Activated naive CD4-positive, alpha-beta T cell treated with Interleukin-2 at 50 U/mL for 16 hours (primary cell): ENCODE results near the gene MYNN.
"Not testable (repeated sequence)": the region's sequence is repeated elsewhere in the genome, so short reads cannot be mapped to it uniquely, and the experiment has no call there.

Experiments
- DNase-seq: peaks from one replicate; pipeline ENCODE4 v3.0.0-alpha.2; 2020

The MYNN gene

DNA sequence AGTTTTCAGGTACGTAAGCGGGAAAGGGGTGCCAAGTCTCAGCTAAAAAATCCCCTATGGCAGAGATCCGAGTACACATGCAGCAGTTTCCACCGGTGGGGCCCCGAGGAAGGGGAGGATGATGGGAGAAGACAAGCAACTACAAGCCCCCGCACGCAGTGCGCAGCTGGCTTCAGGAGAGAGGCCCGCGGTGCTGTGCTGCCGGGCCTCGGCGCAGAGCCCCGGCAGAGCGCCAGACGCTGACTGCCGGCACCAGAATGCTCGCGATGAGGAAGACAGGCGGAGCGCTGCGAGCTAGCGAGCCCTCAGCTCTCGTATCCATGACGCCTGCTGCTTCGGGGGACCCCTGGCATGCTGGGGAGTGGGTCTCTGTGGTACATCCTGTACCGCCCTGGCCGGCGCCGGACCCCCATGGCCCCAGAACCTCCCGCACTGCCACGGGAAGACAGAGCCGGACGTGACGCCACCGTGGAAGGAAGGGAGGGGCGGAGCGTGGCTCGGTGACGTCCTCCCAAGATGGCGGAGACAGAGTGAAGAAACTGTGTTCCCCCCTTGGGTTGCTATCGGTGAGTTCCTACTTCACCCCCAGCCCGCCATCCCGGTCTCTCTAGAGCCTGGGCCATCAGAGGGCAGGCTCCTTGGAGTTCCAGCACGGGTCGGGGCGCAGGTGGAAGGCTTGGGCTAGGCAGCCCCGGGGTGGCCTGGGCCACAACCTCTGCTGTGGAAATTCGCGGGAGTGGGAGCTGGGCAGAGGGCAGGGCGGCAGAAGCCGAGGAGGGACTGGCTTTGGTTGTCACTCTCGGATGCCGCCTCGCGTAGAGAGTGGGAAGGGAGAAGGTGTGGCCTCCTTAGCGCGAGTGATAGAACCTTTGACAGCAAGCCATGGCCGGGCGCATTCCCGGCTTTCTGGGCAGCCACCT is at the start of gene MYNN:
MYNN (plus strand) TSS at position 500 of the 920 bp plus-strand sequence. CDS start 900 bp downstream, outside the sequence.
- peak; percentile 93 for DNase-seq

DNA sequence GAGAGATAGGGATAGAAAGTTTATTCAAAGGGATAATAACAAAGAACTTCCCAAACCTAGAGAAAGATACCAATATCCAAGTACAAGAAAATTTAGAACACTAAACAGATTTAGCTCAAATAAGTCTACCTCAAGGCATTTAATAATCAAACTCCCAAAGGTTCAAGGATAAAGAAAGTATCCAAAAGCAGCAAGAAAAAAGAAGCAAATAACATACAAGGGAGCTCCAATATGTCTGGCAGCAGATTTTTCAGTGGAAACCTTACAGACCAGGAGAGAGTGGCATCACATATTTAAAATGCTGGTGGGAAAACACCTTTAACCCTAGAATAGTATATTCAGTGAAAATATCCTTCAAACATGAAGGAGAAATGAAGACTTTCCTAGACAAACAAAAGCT is 41.3 kb upstream of the MYNN start:
- DNase-seq: not testable (repeated sequence)

DNA sequence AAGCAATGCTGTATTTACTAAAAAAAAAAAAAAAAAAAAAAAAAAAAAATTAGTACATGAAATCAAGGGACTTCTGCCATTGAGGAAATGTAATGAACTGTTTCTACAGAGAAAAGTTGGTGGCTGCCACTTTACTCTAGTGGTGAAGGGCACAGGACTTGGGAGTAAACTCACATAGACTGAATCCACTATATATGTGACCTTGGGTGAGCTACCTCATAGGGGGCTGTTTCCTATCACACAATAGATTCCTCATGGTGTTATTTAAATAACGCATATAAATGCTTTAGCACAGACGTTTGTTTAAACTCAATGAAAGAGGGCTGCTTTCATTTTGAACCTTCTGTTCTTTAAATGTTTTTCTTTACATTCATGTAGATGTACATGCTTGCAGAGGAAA is 34.1 kb upstream of the MYNN start:
- DNase-seq: no peak

DNA sequence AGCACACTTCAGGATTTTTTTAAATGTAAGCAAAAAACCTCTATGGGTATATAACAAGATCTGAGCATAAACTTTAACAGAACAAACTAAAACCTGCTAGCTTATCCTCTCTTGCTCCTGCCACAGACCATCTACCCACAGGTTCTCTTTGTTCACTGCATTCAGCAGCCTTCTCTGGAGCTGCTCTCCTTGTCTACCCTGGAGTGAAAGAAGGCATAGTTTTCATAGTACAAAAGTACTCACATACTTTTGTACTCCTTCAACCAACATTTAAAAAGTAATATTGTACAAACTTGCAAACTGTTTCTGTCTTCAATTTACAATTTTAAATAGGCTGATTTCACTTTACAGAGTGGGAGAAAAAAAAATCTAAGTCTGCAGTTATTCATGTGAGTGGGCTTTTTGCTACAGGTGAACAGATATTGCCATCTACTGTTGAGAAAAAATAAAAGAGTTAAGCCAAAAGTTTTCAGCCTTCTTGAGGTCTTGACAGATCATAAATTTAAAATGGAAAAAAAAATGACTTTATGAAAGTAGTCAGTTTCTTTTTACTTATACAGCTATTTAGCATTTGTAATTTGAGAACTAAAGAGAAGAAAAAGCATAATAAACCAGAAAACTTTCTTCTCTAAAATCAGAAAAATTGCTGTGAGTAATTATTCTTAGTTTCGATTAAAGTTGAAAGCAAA is 28.7 kb upstream of the MYNN start:
- DNase-seq: no peak

DNA sequence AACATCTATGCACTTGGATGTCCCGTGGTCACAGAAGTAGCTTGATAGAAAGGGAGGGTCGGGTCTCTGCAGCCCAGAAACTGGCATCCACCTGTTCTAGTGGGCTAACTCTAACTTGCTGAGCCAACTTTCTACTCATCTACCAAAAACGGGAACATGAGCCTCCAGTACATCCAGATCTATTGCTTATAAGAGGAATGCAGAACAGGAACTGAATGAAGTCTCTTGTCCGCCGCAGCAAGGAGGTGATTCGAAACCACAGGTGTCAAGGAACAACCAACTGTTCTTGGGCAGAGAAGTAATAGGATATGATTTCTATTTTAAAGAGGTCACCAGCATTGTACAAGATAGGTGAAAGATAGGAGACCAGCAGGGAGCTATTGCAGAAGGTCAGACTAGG is 26.3 kb upstream of the MYNN start:
- no peak for DNase-seq

DNA sequence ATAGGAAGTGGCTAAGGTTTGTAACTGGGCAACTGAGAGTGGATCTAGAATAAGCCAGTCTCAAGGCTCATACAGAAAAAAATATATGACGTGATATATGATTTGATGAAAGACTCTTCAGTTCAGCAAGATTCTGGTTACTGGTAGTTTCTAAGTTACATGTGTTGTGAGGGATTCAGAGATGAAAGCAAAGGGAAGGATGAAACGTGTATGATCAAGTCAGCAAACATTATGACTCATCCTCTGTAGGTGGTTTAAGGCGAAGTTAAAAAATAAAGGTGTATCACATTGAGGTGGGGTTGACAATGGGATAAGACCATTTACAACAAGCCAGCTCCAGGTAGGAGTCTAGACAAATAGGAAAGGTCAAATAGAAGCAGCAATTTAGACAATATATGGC is 24.5 kb upstream of the MYNN start:
- no peak for DNase-seq

DNA sequence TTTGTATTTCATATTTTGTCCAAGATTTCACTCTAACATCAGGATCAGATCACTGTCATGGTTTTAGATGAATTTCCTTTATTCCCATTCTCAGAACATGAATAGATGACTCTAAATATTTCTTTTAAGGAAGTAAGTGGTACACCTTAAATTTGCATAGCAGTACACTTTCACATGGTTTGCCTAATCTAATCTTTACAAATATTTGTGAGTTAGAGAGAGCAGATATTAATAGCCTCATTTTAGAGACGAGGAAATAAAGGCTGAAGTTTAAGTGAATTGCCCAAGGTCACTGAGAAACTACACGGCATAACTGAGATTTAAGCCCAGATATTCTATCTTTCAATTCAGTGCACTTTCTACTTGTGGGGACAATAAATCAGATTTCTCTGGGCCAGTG is 22.5 kb upstream of the MYNN start:
- DNase-seq: no peak

DNA sequence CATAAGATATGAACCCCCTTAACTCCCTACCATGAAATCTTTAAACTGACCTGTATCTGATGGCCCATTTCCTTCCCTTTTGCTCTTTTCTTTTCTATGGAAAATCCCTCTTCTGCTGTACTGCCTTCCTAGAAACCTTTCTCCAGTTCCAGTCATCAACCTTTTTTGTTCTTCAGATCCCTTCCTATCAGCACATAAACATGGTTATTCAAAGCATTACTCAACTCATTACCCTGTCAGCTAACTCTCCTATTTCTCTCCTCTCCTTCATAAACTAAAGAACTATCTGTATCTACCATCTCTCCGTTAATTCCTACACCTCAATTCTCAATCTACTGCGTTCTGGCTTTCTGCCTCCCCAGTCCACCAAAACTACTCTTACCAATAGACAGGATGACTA is 21.3 kb upstream of the MYNN start:
- DNase-seq: no peak

DNA sequence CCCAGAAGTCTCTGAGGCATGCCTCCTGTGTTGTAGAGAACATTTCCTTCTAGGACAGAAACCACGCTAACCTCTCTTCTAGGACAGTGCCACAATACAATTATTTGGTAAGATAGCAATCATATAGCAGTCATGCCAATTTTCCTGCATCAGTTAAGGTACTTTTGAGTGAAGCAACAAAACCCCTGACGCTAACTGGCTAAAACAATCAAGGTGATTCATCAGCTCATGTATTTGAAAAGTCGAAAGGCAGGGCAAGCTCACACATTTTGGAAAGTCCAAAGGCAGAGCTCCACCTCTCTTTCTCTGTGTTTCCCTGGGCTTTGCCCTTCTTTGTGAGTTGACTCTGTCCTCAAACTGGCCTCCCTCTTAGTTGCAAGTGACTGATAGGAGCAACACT is 18.5 kb upstream of the MYNN start:
- no peak for DNase-seq

DNA sequence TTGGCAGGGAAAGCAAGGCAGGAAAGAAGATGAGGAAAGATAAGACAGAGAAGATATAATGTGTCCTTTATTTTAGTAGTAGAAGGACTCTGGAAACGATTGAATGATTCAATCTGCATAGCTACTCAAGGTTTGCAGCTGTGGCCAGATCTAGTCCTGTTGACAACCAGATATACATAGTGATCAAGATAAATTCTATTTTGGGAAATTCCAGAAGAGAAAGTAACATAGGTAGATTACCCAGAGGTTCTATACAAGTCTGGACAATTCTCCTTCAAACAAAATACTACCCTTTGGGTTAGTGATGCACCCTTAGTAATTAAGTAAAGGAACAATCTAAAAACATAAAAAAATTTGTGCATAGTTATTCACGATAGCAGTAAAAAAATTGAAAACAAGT is 17.7 kb upstream of the MYNN start:
- no peak for DNase-seq

DNA sequence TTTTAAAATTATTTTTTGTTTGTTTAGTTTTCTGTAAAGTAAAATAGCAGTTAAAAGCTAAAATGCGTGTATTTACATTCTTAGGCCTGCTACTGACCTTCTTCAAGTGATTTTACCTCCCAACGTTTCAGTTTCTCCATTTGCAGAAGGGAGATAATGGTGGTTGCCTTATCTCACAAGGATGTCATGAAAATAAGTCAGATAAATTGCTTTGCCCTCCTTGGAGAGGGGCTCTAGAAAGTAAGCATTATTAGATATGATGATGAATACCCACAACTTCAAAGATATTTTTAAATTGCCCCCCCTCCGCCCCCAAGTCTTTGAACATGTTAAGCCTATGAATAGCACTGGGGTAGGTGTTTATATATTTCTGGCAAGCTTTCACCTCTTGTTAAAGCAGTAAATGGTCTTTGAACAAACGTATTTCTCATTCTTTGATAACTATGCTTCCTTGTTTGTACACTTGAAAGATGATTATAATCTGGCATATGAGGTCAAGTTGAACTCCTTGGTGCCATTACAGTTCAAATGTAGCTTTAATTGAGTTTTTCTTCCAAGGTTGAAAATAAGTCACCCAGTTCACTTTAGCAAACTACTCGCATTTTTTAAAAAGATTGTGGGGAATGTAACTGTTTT is 14.7 kb upstream of the MYNN start:
- no peak for DNase-seq

DNA sequence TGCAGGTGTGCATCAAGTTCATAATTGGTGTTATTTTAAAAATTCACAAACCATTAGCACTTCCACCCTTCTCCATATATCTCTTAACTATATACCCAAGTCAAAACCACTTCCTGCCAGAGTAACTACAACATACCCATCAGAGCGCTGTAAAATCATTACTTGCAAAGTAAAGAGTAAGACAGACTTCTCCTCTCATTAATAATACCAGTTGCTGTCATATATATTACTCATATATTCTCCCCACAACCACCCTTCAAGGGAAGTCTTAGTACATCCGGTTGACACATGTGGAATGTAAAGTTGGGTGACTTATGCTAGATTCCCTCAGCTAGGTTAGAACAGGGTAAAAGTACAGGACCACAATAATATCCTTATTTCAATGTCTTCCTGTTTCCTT is 13.9 kb upstream of the MYNN start:
- DNase-seq: no peak

DNA sequence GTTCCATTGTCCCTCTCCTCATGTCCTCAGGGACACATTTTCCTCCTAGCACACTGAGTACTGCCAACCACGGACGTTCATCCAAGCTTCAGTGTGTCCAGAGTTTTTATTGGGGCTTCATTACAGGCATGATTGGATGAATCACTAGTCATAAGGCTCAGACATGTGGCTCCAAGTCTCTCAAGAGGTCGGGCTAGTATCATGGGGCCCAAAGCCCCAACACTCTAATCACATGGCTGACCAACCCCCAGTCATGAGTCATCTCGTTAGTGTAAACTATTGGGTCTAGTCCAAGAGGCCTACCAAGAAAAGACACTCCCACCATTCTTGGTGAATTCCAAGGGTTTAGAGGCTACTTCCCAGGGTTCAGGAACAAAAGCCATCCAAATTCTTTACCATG is 12.7 kb upstream of the MYNN start:
- DNase-seq: no peak

DNA sequence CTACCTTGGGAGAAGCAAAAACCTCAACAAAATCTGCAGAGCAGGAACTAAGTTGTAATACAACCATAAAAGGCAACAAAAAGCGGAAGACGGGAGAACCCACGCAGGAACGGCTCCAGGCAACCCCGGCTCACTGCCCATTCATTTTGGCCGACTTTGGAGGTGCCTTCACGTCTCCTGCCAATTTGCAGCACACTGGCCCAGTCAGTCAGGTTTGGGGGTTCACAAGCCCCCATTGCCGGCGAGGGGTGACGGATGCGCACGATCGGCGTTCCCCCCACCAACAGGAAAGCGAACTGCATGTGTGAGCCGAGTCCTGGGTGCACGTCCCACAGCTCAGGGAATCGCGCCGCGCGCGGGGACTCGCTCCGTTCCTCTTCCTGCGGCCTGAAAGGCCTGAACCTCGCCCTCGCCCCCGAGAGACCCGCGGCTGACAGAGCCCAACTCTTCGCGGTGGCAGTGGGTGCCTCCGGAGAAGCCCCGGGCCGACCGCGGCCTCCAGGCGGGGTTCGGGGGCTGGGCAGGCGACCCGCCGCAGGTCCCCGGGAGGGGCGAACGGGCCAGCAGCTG is 8.8 kb upstream of the MYNN start:
- peak; percentile 59 for DNase-seq

DNA sequence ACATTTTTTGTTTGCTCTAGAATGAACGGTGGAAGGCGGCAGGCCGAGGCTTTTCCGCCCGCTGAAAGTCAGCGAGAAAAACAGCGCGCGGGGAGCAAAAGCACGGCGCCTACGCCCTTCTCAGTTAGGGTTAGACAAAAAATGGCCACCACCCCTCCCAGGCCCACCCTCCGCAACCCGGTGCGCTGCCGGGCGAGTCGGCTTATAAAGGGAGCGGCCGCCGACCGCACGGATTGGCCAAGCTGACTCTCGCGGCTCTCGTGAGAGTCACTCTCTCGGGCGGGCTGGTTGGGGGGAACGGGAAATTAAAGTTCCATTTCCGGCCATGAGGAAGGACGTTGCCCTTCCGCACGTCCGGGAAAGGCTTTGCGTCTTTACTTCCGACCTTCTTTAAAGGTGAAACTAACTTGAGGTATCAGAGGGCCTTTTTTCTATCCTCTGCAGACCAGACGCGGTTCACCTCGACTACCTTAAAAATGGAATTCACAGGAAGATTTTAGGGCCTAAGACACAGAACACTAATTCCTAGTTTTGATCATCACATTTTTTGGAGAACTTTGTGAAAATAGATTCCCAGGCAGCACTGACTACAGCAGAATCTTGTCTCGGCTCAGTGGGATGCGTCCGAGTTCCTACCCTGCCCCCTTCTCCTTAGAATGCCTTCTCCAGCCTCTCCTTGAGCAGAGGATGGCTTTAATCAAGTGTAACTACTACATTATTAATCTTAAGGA is 8.1 kb upstream of the MYNN start, which contains the start of gene TERC:
TERC (minus strand) TSS at position 179 of the 731 bp plus-strand sequence.
- DNase-seq: peak; percentile 91

DNA sequence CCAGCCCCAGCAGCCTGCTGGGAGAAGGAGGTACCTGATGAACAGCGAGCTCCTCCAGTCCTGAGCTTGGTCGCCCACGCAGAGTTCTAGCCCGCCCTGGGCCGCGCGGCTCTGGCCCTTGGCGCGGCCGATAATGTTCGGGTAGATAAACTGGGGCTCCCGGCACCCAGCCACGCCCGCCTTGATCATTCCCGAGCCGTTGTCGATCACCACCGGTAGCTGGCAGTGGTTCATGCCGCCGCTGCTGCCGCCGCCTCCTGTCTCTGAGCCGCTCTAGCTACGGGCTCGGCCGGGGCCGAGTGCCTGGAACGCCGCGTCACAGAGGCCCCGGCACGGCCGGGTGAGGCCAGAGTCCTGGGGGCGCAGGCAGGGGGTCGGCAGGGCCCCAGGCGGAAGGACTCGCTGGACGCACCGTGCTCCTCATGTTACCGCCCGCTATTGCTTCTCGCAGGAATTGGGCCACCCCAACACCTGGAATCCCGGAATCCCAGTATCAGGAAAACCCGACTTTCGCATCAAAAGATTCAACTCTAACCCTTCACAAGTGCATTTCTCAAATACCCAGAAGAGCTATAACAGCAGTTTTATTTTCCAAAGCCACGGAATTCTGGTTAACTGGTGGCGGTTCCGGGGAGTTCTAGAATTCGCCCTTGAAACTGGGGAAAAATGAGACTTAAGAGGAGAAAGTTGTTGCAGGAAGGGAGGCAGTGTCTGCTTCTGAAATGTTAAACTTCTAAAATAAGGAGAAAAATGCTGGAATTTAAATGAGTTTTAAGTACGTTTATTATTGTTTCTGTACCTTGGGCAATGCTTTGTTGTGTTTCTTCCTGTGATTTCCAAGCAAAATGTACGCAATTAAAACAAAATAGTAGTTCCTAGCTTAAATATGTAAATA is 3.7 kb upstream of the MYNN start, which contains the start of gene ACTRT3:
ACTRT3 (minus strand) TSS at position 275 of the 895 bp plus-strand sequence; CDS start at position 234, 41 bp downstream.
- peak; percentile 66 for DNase-seq

DNA sequence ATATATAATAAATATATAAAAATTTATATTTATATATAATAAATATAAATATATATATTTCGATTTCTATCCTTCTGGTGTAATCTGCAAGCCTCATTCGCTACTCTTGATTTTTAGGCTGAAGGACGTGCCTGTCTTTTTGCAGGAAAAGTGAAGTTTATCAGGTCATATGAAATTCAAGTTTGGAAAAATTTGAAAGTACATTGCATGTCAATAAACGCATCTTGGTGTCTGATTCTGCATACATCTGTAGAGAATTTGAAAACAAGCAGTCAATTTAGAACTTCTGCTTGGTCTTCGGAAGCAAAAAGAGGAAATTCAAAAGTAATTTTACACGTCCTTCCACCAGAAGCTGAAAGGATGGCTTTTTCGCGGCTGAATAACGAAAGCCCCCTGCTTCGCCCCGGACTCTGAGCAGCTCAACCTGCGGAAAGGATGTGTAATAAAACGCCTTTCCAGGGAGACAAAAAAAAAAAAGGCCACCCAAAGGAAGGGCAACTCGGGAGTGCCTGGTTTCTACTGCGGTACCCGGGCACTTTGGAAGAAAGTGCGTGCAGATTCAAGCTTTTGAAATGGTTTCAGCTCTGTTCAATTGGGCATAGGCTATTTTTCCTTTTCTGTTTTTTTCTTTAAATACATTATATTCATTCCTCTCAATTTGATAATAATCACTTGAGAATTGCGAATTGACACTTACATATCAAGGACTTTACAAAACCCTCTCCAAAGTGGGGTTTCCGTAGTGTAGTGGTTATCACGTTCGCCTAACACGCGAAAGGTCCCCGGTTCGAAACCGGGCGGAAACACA is 1.5 kb upstream of the MYNN start:
- peak; percentile 53 for DNase-seq

DNA sequence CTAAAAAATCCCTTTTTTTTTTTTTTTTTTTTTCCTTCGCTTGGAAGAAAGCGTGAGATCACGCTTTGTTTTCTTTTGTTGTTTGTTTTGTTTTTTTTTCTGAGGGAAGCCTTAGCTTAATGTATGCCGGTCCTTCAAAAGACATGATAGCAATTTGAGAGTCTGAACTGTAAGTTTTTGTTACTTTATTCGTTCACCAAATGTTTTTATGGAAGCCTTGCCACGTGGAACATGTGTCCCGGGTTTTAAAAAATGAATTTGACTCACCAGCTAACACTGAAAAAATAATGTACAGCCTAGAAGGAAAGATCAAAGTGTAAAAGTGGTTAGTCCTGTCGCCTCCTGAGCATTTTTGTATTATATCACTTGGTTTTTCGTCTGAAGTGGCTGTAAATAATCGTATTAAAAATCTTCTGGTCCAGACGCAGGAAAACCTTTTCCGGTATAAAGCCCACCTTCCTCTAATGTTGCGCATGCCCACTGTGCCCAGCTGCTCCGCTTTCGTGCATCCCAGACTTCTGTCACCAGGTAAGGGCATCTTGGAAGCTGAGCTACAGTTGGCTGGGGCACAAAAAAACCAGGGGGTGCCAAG is 795 bp upstream of the MYNN start:
- DNase-seq: no peak

DNA sequence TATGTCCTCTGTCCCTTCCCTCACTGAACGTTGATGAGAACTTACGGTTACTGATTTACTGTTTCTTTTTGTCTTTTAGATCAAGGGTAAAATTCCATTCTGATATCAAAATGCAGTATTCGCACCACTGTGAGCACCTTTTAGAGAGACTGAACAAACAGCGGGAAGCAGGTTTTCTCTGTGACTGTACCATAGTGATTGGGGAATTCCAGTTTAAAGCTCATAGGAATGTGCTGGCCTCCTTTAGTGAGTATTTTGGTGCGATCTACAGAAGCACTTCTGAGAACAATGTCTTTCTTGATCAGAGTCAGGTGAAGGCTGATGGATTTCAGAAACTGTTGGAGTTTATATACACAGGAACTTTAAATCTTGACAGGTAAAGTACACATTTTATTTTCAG is 990 bp downstream of the MYNN start:
- no peak for DNase-seq

DNA sequence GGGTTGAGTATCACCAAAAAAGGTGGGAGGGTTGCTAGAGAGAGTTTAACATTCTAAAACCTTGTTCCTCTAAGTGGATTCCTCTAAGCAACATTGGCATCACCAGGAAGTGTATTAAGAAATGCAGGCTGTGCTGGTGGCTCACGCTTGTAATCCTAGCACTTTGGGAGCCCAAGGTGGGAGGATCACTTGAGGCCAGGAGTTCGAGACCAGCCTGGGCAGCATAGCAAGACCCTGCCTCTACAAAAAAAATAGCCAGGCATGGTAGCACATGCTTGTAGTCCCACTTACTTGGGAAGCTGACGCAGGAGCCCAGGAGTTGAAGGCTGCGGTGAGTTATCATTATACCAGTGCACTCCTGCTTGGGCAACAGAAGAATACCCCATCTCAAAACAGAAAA is 4.6 kb downstream of the MYNN start:
- DNase-seq: no peak
